ENCODE measurements around the gene PCDHB3.

DNA sequence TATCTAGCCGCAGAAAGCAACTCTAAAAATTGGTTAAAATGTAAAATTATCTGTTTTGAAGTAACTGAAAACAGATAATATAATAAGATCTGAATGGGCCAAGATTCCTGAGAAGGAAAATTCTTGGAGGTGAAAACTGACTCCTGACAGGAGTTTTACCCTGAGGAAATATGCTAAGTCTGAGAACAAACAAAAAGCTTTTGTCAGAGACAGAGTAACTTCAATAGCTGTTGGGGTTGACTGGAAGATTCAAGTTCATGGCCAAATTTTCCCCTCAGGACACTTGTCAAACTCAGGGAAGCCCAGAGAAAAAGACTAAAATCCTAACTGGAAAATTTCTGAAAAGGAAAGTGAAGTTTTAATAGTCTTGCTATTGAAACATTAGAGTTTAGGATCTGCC lies 27.0 kb downstream of the PCDHB3 start:
- TF ChIP-seq SMC3 (IDR thresholded peaks at IDR 0.05; ENCODE audit: low read depth, low read length): no peak
- no peak for TF ChIP-seq USF2 (IDR thresholded peaks at IDR 0.05; ENCODE audit: low read depth, low read length)
- no peak for TF ChIP-seq MXI1 (IDR thresholded peaks at IDR 0.05; ENCODE audit: borderline replicate concordance, low read depth, low read length)
- no peak for TF ChIP-seq POLR2A (IDR thresholded peaks at IDR 0.05; ENCODE audit: low read depth, low read length)
